HG03575 (cell line): Measurements from ENCODE around the gene SLC40A1.

Experiments
- ATAC-seq: cut with Tn5 transposase; IDR thresholded peaks from one replicate; pipeline ENCODE4 v1.9.1; 2021; ENCODE audit not compliant: unreplicated experiment, insufficient number of reproducible peaks, low FRiP score; ENCODE audit errors: extremely low read depth

SLC40A1 gene, protein sequence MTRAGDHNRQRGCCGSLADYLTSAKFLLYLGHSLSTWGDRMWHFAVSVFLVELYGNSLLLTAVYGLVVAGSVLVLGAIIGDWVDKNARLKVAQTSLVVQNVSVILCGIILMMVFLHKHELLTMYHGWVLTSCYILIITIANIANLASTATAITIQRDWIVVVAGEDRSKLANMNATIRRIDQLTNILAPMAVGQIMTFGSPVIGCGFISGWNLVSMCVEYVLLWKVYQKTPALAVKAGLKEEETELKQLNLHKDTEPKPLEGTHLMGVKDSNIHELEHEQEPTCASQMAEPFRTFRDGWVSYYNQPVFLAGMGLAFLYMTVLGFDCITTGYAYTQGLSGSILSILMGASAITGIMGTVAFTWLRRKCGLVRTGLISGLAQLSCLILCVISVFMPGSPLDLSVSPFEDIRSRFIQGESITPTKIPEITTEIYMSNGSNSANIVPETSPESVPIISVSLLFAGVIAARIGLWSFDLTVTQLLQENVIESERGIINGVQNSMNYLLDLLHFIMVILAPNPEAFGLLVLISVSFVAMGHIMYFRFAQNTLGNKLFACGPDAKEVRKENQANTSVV

DNA sequence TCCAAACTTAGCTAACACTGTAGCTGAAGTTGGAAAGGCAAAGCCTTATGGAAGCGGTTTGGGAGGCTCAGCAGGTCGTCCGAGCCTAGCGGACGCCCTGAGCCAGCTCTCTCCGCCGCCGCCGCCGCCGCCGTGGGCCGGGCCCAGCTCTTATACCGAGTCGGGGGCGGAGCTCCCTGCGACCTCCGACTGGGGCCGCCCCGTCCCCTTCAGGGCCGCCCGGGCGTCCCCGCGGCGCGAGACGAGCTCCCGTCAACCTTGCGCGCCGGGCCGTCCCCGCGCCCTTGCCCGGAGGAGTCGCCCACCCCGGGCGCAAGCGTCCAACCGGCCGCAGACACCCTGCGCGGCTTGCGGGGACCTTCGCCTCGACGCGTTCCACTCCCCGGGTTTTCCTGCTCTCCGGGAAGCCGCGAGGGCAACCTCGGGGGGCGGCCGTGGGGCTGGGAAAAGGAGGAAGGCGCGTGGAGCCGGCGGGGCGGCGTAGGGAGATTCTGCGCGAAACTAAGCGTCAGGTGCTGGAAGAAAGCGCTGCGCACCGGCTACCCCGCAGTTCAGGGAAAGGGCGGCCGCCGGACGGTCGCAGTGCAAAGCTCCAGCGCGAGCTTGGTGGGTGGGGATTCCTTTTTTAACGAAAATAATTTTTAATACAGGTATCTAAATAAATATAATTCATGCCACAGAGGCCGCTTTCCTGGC, at the start of gene SLC40A1:
Gene SLC40A1 (minus strand): TSS at position 129 of the 696 bp plus-strand sequence. CDS start 326 bp downstream, outside the sequence.
- no peak for ATAC-seq

DNA sequence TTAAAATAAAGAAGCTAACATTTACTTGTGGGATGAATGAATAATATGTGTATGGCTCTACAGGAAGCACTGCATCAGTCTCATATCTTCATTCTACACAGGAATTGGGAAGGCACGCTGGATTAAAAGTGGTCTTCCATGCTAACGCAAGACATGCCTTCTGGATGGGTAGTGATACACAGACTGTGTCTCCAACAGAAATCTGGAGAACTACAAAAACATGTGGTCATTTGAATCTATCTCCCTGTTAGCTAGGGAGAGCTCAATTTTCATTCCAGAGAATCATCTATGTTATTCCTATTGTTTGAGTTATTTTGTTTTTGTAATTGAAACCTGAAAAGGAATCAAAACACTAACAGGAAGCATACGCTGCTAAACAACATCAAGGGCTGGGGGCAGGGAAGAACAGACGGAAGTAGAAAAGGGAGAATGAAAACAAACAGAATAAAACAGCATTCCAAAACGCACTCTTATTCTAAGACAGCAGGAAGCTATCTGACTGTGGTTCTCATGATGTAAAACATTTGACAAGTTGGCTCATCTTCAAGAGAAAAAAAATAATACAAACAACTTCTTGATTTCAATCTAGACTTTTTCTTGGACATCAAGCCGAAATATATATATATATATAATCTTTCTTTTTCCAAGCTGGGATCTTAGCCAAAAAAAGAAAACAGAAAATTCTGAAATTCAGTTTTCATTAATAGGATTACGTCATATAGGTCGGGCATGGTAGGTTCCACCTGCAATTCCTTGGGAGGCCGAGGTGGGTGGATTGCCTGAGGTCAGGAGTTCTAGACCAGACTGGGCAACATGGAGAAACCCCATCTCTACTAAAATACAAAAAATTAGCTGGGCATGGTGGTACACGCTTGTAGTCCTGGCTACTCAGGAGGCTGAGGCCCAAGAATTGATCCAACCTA, 49.2 kb upstream of the SLC40A1 start:
- ATAC-seq, result no peak

DNA sequence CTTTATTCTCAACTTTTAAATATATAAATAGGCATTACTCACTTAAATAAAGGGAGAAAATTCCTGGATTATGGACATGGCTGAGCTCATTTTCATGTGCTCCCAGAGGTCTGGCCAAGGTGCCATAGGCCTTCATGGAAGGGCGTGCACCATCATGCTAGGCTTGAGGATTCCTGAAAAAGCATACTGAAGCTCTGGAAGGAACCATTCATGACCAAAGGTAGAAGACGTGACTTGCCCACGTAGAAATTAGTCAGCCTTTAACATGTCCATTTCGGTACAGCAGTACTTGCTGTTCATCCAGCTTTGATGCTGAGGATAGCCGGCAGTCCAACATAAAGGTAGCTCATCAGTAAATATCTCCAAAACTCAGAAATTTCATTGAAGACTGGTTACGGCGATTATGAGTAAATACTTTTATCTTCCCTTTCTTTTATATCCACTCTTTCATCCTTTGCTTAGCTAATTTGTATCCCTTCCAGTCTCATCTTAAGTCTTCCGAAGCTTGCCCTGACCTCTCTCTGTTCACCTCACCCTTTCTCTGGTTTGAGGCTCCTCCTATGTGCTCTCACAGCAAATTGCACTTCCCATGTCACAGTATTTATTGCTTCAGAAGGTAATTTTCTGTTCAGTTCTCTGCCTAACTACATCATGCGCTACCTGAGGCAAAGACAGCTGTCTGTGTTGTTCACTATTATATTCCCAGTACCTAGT, 48.4 kb upstream of the SLC40A1 start:
- no peak for ATAC-seq

DNA sequence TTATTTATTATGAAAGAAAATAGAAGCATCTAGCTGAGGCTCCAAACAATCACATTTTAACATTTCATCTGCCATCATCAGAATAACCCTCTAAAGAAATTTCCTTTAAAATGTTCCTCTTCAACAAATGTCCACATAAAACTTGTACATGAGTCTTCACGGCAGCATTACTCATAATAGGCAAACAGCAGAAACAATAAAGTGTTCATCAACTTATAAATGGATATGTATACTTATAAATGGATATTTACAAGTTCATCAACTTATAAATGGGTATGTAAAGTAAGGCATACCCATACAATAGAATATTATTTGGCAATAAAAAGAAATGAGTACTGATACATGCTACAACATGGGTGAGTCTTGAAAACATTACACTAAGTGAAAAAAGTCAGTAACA, 47.2 kb upstream of the SLC40A1 start:
- ATAC-seq, result no peak

DNA sequence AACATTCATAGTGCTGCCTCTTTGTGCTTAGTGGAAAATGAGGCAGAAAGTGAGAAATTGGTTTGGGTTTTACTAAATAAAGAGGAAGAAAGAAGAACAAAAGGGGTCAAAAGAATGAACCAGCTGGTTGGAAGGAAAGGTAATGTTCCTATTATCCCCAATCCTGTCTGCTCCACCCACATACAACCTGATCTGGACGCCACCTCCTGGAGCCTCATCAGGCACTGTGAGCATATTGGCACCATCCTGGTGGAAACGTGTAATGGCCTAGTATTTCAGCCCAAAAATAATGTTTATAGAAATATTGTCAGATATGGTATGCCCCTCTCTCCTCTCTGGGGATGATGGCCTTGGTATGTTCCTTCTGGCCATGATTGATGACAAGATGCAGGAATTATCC, 45.0 kb upstream of the SLC40A1 start:
- no peak for ATAC-seq

DNA sequence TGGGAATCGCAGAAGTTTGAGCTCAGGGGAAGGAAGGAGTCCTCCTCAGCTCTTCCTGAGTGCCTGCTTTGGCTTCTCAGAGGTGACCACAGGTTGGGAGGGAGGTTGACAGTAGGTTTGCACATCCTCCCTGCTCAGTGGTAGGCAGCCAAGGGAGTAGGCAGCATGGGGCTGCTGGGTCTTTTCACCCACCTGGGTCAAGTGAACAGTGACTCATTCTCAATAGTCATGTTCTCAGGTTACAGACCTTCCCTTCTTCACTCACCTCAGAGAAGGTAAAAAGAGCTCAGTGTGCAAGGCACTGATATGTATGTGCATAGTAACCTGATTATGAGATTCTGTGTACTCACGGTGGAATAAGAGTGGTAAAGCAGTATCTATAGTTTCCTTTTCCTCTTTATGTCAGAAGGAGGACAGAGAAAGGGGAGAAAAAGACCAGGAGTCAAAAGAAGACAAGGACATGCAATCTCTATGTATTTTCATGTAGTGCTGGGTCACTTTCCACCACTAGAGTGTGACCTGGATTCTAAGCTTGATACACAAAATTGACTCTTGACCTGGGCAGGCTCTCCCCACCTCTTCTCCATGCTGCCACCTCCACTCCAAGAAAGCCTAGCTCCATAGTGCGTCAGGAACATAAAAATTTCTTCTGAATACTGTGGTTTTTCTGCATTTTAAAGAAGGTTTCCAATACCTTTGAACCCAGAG, 44.2 kb upstream of the SLC40A1 start:
- no peak for ATAC-seq

DNA sequence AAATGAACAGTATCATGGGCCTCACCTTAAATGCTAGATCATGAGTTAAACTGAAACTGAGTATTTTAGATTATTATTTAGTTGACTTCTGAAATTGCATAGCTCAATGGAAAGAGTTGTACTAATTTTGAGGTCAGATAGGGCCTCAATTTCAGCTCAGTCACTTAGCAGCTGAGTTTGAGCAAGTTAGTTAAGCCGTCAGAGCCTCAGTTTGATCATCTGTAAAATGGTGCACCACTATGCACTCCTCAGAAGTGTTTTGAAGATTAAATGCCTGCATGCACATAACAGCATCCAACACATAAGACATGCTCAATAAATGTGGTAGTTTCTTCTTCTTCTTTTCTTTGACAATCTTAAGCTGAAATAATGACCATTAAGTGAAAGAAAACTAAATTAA, 42.5 kb upstream of the SLC40A1 start:
- no peak for ATAC-seq

DNA sequence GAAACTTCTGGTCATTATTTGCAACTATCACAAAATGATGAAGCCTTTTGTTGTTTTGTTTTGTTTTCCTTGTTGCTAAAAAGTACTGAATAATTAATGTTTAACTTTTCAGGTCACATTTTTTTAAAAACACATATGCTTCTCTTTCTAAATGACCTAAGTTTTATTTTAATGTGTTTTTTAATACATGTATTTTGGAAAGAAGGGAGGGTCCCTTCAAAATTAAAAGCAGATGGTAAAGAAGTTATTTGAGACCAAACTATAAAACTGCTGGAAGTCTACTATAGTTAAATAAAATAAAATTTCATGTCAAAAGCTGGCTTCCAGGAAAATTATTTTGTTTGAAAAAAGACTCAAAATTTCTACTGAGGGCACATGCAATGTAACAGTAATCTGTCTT, 41.2 kb upstream of the SLC40A1 start:
- ATAC-seq, result no peak

DNA sequence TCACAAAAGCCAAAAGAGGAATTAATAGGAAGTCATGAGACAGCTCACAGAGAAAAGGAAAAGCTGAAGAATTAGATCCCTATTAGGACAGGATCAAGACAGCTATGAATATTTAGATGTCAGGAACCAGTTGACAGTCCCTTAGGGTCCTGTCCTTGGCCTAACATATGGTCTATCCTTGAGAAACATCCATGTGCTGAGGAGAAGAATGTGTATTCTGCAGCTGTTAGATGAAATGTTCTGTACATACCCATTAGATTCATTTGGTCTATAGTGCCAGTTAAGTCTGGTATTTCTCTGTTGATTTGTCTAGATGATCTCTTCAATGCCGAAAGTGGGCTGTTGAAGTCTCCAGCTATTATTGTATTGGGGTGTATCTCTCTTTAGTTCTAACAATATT, 37.6 kb upstream of the SLC40A1 start:
- no peak for ATAC-seq

DNA sequence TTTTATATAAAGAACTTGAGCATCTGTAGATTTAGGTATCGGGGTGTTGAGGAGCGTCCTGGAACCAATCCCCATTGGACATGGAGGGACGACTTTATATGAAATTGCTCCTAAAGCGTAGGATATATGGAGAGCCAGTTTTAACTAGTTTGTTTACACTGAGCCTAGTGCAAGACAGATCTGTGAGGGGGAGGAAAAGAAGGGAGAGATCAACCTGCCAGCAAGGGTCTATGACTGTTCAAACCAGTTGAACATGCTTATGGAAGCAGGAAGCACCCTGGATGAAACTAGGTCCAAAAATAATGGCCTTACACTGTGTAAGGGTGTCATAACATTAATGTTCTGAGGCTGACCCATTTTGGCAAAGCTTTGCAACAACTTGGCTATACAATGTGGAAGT, 34.0 kb upstream of the SLC40A1 start:
- no peak for ATAC-seq

DNA sequence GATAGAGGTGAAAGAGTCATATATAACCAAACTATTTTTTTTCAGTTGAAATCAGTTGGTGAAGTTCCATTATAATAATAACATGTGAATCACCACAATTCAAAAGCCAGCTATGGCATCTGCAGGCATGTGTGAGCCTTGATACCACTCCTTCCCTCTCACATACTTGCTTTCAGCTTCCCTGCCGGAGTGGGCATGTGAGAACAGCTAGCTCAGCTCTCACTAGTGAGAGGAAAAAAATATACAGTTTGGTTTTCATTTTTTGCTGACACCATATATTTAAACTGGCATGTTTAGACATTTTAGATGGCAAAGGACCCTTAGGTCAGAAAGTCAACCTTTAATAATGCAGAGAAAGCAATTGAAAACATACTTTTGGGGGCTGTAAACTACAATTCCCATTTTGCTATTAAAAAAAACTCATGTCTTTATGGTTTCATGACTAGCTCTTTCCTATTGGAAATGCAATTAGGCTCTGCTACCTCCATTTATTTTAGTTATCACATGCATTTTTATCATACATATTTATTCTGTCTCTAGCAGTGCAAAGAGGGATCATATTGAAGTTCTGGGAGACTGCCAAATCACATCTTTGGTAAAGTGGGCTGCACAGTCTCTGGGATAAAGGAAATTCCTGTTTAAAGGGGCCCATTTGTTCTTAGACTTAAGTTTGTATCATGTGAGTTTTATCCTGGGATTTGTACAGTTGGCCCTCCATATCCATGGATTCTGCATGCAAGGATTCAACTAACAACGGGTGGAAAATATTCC, 33.2 kb upstream of the SLC40A1 start:
- ATAC-seq, result no peak

DNA sequence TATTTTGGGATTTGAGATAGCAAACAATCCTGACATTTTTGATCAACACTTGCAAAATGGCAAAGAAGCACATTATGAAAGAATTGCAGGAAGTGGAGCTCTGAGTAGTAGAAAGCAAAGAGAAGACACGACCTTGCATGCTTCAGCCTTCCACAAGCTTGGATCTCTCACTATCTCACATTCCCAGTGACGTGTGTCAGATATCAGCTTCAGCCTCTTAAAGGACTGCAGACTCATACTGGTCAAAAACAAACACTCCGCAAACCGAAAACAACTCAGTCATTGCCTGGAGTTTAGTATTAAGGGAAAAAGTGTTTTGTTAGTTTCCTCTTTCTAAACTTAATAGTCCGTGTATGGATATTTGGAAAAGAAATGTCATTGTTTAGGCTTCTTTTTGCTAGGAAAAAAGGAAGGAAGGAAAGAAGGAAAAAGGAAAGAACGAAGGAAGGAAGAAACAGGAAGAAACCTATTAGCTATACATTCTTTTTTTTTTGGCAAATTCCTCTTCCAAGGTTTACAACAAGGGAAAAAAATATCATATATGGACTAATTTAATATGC, 32.6 kb upstream of the SLC40A1 start:
- no peak for ATAC-seq

DNA sequence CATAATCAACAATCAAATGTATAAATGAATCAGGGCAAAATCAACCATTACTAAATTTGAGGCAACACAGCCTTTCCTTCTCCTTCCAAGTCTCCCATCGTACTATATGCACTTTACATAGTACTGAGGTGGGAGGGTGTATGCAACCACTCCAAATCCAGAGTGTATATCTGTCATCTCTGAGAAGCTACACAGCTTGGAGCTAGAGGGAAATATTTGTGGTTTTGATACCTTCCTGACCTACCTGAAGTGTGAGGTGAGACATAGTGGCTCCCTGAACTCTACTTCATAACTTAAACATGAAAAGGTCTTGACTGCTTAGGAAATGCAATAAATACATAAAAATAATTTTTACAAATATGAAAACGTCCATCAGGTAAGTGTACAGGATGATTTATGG, 30.1 kb upstream of the SLC40A1 start:
- ATAC-seq, result no peak

DNA sequence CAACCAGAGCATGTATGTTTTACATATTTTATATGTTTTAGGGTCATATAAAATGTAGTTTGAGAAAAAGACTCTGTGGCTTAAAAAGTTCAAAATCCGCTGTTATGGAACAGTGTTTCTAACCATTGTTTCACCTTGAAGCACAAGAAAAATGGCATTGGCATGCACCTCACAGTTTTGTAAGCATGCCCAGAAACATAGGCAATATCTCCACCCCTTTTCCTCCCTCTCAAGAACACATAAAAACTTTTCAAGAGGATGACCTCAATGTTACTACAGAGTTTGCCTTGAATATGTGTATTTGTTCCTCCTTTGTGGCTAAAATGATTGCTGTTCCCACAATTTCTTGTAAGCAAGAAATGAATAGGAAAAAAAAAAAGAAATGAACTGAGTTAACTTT, 29.3 kb upstream of the SLC40A1 start:
- ATAC-seq, result no peak

DNA sequence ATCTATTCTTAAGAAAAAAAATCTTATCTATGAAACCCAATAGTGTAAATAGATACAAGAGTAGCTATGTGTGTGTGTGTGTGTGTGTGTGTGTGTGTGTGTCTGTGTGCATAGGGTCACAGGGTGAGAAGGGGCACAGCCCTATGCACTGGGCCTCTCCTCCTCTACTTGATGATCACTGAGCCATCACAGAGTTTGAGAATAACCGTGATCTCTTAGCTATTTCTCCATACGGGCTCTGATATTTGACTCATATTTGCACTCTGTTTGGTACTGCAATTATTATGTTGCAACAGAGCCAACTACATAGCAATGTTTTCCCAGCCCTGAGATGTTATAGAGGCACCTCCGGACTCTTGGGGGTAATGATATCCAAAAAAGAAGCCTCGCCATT, 28.8 kb upstream of the SLC40A1 start:
- ATAC-seq, result no peak

DNA sequence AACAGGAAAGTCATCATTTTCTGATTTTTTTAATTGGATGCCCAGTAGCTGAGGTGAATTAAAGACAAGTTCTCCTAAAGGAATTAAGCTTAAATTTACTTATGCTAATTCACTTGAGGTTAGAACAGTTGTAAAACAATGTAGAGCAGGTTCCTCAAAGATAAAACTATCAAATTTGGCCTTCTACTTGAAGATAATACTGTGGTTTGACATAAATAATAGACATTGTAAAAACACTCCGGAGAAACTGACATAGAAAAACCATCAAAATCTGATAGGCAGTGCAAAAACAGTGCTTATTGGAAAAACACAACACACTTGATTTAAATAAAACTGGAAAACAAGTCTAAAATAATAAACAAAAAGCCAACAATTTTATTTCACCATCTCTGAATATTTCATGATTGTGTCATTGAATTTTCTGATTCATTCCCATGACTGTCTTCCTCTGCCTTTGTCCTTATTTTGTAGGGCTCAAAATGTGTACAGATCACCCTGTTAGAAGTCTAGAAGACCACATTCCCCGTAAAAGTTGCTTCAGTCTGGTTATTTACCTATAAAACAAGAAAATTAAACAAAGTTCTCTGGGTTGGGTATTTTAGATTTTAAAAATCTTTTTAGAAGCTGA, 28.3 kb upstream of the SLC40A1 start:
- no peak for ATAC-seq

DNA sequence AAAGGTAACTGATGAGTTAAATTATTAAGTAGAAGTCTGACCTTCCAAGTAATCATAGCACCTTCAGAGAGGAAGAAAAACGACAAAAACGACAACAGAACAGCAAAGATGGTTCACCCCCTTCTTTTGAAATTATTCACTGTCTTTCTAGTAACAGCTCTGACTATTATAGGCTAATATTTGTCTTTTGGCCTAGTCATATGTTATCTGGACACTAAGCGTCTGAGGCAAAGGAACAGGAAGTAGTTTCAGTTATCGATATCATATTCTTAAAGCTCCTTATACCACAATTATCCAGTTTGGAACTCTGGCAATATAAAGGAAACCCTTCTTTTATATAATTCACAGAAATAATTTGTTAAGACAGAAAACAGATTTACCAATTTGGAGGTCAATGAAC, 27.6 kb upstream of the SLC40A1 start:
- no peak for ATAC-seq
